Anterior cingulate cortex (tissue), 58 donors: Measurements from ENCODE around the gene FGF7.
"Not testable (repeated sequence)": the region's sequence is repeated elsewhere in the genome, so short reads cannot be mapped to it uniquely, and the experiment has no call there.

ENCODE experiments used
- DNase-seq, 58 donors: peaks; one replicate each; lab custom pipeline; 2025; lab: John Stamatoyannopoulos, UW

The FGF7 gene

DNA sequence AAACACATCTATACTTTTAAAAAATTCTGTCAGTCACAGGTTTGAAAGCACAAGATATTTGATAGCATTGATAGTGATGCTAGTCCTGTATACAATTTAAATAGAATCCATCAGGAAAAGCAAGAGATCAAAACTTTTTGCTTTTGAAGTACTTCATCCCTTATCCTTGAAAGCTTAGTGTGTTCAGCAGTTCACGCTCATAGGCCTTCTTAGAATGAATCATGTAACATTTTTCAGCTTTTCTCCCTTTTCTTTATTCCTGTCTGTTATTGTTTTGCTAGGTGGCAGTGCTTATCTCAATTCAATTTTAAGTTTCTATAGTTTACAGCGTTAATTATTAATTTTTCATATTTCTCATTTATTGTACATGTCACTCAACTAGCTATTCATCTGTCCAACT lies 69.1 kb downstream of the FGF7 start:
- no peak for DNase-seq

DNA sequence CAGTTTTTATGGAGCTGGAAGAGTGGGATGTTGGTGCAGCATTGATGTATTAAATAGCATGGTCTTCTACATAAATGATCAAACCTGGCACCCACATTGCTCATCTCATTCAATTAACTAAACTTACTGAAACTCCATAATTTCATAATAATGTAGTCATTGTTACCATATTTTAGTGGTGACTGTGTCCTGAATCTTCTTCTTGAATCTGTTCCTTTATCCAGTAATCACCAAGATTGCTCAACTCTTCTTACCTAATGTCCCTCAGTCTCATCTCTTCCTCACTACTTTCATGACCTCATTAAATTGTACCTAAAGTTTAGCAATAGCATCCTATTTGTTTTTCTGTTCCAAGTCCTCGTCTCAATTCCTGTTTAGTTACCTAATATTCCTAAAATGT lies 69.8 kb downstream of the FGF7 start:
- DNase-seq: no peak

DNA sequence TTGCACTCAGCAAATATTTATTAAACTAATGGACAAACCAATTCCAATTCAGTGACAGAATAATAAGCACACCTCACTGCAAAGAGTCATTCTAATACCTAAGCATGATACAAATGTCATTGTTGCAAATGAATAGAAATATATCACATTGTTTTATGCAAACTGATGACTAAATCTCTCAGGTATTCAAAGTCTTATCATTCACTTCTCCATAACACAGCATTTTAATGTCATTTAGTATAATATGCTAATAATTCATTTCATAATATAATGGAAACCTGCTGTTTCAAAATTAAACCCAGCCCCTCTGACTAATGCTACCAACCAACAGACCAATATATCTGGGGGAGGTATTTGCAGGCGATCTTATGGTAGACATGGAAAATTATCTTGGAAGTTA lies 71.8 kb downstream of the FGF7 start:
- no peak for DNase-seq

DNA sequence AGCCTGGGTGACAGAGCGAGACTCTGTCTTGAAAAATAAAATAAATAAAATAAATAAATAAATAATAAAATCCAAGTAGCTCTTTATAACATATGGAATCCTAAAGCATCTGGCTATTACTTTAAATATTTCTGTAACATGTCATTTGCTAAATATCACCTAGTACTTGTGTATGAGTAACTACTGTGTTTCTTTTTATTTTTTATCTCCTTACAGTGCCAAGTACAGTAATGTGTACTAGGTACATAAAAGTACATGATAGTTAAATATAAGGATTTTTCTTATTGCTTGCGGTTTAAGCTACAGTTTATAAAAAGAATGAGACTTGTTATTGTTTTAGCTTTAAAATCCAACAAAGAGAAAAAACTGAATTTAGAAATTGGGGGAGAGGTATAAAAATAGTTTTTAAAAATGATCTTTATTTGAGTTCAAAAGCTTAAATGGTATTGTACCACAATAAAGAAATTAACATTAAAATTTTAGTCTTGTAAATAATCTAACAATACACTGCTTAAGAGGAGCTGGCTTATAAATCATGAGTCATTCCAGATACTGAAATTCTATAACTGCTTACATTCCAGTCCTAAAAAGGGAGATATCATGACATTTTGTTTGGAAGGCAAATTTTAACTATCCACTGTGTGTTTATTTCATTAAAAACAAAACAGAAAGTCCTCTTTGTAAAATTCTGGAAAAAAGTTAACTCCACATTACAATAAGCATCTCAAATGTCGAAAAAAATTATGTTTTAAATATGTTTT lies 73.1 kb downstream of the FGF7 start:
- DNase-seq: no peak

DNA sequence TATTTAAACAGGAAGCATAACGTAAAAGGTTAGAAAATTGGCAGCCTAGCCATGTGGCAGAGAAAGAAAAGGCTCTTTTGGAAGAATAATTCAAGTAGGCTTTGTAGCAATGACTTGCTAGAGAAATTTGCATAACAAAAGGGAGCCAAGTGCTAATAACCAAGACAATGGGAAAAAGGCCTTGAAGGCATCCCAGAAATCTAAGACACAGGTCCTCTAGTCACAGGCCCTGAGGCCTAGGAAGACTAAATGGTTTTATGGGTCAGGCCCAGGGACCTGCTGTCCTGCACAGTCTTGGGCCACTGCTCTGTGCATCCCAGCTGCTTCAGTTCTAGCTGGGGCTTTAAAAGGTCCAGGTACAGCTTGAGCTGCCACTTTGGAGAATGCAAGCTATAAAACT lies 78.5 kb downstream of the FGF7 start:
- no peak for DNase-seq

DNA sequence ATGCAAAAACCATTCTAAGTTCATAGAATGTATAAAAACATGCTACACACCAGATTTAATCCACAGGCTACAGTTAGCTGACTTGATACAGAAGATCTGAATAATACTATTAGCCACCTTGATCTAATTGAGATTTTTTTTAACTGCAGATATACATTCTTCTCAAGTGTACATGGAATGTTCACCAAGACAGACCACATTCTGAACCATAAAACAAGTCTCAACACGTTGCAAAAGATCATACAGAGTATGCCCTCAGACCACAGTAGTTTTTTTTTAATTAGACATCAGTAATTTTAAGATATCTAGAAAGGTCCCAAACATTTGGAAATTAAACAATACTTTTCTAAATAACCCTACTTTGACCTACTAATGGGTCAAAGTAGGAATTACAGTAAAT lies 83.3 kb downstream of the FGF7 start:
- no peak for DNase-seq

DNA sequence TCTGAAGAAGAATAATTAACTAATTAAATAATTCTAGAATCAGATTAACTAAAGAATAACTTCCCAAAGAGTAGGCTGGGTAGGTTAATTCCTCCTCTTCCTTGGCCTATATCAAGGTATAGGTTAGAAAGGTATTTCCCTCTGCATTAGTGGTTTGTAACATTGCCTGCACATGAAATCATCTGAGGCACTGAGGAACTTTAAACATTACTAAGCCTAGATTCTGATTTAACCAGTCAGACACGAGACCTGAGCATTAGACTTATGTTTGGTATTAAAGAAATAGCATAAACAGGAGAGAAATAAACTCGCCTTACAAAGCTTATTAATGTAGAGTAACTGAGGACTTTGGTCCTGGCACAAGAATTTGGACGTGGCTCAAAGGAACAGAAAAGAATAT lies 84.2 kb downstream of the FGF7 start:
- no peak for DNase-seq

DNA sequence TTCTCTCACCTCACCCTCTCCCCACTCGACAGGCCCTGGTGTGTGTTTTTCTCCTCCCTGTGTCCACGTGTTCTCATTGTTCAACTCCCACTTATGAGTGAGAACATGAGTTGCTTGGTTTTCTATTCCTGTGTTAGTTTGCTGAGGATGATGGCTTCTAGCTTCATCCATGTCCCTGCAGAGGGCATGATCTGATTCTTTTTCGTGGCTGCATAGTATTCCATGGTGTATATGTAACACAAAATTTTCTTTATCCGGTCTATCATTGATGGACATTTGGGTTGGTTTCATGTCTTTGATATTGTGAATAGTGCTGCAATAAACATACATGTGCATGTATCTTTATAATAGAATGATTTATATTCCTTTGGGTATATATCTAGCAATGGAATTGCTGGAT lies 89.7 kb downstream of the FGF7 start:
- DNase-seq: not testable (repeated sequence)

DNA sequence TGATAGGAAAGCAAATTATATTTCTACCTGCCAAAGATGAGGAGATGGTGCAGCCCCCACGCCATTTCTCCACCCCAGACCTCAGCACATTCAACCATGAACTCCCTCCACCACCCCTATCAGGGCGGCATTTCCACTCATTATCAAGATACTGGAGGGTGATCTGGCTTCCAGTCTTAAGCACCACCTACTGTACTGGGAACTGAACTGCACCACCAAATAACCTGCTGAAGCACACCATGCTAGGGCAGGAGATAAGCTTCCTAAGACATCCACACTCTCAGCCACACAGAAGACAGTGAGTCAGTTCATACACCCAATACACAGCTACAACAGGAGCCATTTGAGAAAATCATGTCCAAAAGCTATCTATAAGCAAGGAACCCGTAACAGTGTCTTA lies 98.8 kb downstream of the FGF7 start:
- DNase-seq: no peak

DNA sequence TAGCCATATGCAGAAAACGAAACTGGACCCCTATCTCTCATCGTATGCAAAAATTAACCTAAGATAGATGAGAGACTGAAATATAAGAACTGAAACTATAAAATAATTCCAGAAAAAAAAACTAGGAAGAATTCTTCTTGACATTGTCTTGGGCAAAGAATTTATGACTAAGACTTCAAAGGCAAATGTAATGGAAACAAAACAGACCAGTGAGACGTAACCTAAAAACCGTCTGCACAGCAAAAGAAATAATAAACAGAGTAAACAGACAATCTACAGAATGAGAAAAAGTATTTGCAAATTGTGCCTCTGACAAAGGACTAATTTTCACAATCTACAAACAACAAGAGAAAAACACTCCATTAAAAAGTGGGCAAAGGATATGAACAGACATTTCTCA lies 105.2 kb downstream of the FGF7 start:
- no peak for DNase-seq

DNA sequence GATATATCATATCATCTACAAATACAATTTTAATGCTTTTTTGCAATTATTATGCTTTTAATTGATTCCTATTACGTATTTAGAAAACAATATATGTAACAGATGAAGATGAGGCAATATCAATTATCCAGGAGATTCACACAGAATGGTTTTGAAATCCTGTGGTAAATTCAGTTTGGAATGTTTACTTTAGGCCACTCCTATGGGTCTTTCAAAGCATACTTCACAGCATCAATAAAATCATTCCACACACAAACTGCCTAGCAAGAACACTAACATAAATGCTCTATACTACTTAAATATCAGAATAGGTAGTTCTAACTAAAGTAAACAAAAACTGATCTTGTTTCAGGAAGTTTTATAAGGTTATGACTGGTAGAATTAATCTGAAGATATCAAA lies 107.0 kb downstream of the FGF7 start:
- no peak for DNase-seq
